GM18526 (cell line): ENCODE measurements around the gene LDHD.

Experiments used
- POLR2A ChIP-seq: IDR thresholded peaks from 3 replicates; pipeline ENCODE4 v1.6.1; 2011; ENCODE audit not compliant: insufficient read length; ENCODE audit errors: extremely low read depth

LDHD gene

DNA sequence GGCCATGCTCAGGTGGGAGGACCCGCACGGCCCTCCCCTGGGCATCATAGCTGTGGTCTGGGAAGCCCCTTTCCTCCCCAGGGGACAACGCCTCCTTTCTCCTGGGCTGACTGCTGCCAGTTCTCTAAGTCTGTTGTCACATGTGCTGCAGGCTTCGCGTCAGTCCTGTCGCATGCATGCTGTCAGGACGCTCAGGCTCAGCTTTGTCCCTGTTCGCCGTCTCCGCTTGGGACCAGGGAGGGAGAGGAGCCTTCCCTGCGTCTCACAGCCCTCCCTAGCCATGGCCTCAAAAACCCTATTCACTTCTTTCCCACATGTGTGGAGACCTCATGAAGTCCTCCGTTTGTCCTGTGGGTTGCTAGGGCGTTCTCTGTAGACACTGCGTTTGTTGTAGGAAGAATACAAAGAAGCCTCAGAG is 21.4 kb downstream of the LDHD start:
- no peak for TF ChIP-seq POLR2A

DNA sequence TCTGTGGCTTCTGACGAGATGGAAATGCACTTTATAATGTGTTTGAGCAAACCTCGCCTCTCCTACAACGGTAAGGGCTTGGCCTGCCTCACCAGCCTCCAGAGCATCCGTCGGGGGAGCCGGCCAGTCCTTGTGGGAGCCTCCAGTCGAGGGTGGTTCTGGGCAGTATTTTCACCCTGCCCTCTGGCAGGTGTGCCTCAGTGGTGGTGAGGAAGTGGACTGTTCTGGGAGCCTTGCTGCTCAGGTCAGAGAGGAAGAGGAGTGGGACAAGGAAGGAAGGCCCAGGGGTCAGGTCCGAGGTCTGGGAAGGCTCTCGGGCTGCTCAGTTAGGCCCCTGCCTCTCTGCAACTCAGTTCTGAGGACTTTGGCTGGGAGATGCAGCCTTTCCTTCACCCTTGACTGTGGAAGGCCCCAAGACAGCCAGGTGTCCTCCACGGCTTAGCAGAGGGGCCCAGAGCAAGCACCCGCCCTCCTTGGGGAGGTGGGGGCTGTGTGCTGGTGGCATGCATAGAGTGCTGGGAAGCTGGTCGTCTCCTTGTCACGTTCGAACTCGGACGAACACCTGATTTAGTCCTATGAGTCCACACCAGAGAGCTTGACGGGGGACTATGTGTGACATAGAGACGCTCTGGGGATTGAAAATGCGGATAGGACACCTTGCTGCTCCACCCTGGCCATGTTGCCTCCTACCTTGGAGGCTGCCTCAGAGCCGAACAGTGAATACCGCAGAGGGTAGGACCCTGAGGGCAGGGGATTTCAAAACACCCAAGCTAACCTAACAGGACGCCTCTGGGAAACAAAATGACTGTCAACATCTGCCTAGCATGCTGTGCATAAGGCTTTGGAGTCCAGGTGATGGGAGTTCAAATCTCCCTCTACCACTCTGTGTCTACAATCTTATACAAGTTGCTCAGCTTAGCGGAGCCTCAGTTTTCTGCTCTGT is 22.7 kb downstream of the LDHD start:
- TF ChIP-seq POLR2A, result no peak

GRCh38 chr16:75092777-75093176 is 23.8 kb downstream of the LDHD start:
- TF ChIP-seq POLR2A, result no peak

- TF ChIP-seq POLR2A, result no peak
Measured at GRCh38 chr16:75089486-75090202, 26.9 kb downstream of the LDHD start.

GRCh38 chr16:75088934-75089333 is 27.6 kb downstream of the LDHD start:
- TF ChIP-seq POLR2A, result no peak

- TF ChIP-seq POLR2A, result no peak
Measured at GRCh38 chr16:75088216-75088615, 28.4 kb downstream of the LDHD start.

DNA sequence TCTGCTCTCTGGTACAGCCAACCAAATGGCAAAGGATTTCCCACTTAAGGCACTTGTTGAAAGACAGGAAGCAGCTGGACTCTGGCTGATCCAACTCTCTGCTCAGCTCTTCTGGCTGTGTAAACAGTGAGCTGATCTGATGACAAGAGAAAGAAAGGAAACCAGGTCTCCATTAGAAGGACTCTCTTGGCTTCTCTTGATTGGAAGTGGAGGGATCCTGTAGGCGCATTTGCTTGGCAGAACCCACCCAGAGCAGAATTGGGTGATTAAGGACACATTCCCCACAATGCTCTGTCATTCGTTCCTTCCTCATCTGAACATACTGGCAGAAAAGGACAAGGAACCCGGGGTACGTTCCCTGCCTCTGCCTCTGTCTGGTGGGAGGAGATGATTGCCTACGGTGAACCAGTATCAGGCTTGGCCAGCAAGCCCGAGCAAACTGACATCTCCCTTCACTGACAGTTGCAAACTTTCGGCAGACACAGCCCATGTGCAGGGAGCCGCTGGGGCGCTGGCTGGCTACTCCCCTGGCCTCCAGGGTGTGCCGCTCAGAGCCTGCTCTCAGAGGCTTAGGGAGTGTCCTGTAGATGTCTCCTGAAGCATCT is 29.1 kb downstream of the LDHD start:
- no peak for TF ChIP-seq POLR2A

DNA sequence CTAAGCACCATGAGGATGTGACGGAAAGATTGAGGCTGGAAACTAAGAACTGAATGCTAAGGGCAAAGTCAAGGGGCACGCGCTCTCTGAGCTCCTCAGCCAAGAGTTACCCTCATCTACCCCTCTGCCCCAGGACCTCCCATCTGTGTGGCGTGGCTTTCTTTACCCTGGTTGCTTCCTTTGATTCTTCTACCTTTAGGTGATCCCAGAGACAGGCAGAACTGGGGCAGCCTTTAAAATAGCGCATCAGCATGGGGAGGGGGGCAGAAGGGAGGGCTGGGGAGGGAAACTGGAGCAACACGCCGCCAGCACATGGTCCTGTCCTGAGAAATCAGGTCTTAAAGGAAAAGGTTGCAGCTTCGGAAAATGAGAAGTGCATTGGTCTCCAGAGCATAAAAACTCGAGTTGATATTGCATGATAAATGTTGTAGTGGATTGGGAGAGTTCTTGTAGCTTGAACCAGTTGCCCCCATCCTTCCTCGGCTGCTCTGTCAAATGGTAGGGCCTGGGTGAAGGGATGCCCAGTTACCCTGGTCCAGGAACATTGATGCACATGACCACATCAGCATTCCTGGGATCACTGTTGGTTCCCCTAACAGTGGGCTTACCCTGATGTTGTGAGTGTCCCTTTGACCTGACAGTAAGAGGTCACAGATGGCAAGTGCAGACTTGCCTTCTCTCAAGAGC is 29.7 kb downstream of the LDHD start:
- TF ChIP-seq POLR2A, result no peak

GRCh38 chr16:75086281-75086680 is 30.3 kb downstream of the LDHD start:
- no peak for TF ChIP-seq POLR2A

GRCh38 chr16:75085556-75085955 is 31.0 kb downstream of the LDHD start:
- TF ChIP-seq POLR2A, result no peak

GRCh38 chr16:75083813-75084212 is 32.8 kb downstream of the LDHD start:
- no peak for TF ChIP-seq POLR2A

DNA sequence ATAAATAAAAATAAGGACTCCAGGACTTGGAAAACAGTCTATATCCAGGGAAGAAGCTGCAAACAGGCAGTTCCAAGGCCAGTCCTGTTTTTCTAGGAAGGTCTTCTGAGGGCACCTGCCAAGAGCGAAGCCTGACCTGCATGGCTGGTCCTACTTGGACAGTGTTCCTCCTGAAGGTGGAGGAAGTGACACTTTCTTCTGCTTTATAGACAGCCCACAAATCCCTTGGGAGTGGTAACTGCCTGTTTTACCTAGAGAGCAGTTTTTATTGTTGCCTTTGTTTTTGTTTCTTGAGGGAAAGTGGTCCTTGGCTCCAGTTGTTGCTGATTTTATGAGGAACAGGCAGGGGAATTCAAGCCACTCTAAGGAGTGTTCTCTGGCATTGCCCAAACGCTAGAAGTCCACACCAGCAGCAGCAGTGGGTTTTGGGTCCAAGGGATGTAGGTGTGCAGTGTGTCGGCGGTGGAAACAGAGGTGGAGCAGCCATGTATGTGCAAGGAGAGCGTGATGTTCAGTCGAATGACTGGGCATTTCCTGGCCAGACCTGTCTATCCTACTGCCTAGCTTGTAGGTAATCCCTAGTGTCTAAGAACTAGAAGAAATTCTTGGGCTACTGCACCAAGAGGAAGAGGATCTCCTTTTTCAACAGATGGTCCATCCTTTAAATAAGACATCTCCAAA is 35.3 kb downstream of the LDHD start:
- TF ChIP-seq POLR2A, result no peak

- TF ChIP-seq POLR2A, result no peak
Measured at GRCh38 chr16:75080205-75081029, 36.2 kb downstream of the LDHD start.
